ENCODE measurements around the gene CCNK.

- TF ChIP-seq POLR2A (IDR thresholded peaks at IDR 0.05; ENCODE audit: low read length) (no peak), GATA1 (IDR thresholded peaks at IDR 0.05; ENCODE audit: low read depth, low read length) (no peak)
These were observed 31.5 kb downstream of the CCNK start for GRCh38 chr14:99512571-99513182.
